HG03354 (cell line): Measurements from ENCODE around the gene TGFB3.
"Not testable (repeated sequence)": the region's sequence is repeated elsewhere in the genome, so short reads cannot be mapped to it uniquely, and the experiment has no call there.

Source experiments
- ATAC-seq: cut with Tn5 transposase; IDR thresholded peaks from one replicate; pipeline ENCODE4 v1.9.1; 2021; ENCODE audit warnings: mild to moderate bottlenecking; ENCODE audit not compliant: unreplicated experiment, poor library complexity, severe bottlenecking

The TGFB3 gene

GRCh38 chr14:75968456-75968855, 13.3 kb downstream of the TGFB3 start:
- ATAC-seq, result no peak

GRCh38 chr14:75967866-75968265, 13.9 kb downstream of the TGFB3 start:
- ATAC-seq, result no peak

- no peak for ATAC-seq
Observed at GRCh38 chr14:75961662-75962061, 20.1 kb downstream of the TGFB3 start.

- peak; percentile 92 for ATAC-seq
Observed at GRCh38 chr14:75960231-75960630, 21.6 kb downstream of the TGFB3 start.

- ATAC-seq, result no peak
Observed at GRCh38 chr14:75959031-75959430, 22.8 kb downstream of the TGFB3 start.

GRCh38 chr14:75952489-75952888, 29.3 kb downstream of the TGFB3 start:
- ATAC-seq, result no peak

- ATAC-seq, result no peak
Observed at GRCh38 chr14:75946785-75947184, 35.0 kb downstream of the TGFB3 start.

- ATAC-seq, result no peak
Observed at GRCh38 chr14:75944607-75945241, 37.1 kb downstream of the TGFB3 start.

- no peak for ATAC-seq
Observed at GRCh38 chr14:75941030-75941429, 40.8 kb downstream of the TGFB3 start.

GRCh38 chr14:75939200-75939599, 42.6 kb downstream of the TGFB3 start:
- ATAC-seq, result no peak

- ATAC-seq, result no peak
Observed at GRCh38 chr14:75934998-75935628, 46.7 kb downstream of the TGFB3 start.

GRCh38 chr14:75933712-75934296, 48.0 kb downstream of the TGFB3 start:
- ATAC-seq, result no peak

GRCh38 chr14:75928690-75929181, 53.1 kb downstream of the TGFB3 start:
- no peak for ATAC-seq

- ATAC-seq, result no peak
Observed at GRCh38 chr14:75927564-75928087, 54.2 kb downstream of the TGFB3 start.

- no peak for ATAC-seq
Observed at GRCh38 chr14:75926431-75927115, 55.2 kb downstream of the TGFB3 start.

- not testable (repeated sequence) for ATAC-seq
Observed at GRCh38 chr14:75925141-75925840, 56.5 kb downstream of the TGFB3 start.

GRCh38 chr14:75920421-75920820, 61.4 kb downstream of the TGFB3 start:
- not testable (repeated sequence) for ATAC-seq

- no peak for ATAC-seq
Observed at GRCh38 chr14:75917946-75918335, 63.9 kb downstream of the TGFB3 start.

- no peak for ATAC-seq
Observed at GRCh38 chr14:75917322-75917945, 64.4 kb downstream of the TGFB3 start.
